HG02759 (cell line): ENCODE measurements around the gene OR10X1.

Experiments used
- ATAC-seq: cut with Tn5 transposase; IDR thresholded peaks from one replicate; pipeline ENCODE4 v1.9.1; 2021; ENCODE audit warnings: mild to moderate bottlenecking, moderate library complexity; ENCODE audit not compliant: unreplicated experiment

Gene OR10X1, protein sequence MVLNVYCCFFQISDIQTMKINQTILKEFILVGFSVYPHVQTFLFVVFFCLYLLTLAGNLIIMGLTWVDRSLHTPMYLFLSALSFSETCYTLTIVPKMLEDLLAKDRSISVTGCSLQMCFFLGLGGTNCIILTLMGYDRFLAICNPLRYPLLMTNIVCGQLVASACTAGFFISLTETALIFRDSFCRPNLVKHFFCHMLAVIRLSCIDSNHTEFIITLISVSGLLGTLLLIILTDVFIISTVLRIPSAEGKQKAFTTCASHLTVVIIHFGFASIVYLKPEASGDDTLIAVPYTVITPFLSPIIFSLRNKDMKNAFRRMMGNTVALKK

DNA sequence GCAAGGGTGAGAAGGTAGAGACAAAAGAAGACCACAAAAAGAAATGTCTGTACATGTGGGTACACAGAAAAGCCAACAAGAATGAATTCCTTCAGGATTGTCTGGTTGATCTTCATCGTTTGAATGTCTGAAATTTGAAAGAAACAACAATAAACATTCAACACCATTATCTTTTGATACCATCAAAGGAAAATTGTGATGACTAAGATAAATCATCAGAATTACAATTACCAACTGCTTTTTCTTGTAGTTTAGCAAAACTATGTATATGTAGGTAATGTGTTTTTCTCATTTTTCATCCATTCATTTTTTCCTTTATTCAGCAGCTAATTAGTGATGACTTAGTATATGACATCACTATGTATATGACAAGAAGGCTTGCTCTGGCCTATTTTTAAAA, at the start of gene OR10X1:
Gene OR10X1 (minus strand): TSS at position 167 of the 400 bp plus-strand sequence. CDS start 0 bp downstream, at position 167.
- no peak for ATAC-seq

DNA sequence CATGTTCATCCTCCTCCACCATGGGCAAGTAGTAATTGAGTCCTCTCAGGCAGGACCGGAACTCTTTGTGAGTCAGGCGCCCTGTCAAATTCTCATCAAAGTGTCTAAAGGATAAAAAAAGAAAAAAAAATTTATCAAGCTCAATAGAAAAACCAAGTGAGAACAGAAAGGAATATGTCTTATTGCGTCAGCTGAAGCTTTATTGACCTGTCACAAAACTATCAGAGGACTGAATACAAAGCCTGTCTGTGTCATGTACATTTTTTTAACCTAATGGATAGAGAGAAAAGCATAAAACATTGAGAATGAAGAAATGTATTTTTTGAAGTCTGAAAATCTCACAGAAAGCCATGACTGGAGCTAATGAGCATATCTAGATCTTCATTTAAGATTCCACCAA, 34.1 kb upstream of the OR10X1 start:
- ATAC-seq = no peak

DNA sequence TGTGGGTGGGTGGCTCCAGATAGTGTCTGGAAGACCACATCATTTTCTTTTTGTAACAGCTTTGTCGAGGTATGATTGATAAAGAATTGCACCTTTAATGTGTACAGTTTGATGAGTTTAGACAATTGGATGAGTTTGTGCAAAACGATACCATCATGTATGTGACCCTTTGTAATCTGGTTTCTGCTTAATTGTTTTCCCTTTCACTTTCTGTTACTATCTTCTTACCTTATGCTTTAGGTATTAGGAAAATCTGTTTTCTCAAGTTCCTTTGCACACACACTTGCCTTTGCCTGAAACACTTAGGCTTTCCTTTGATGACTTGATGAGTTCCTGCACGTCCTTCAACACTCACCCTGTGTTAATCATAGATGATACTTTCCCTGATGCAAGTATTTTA, 32.2 kb upstream of the OR10X1 start:
- no peak for ATAC-seq

DNA sequence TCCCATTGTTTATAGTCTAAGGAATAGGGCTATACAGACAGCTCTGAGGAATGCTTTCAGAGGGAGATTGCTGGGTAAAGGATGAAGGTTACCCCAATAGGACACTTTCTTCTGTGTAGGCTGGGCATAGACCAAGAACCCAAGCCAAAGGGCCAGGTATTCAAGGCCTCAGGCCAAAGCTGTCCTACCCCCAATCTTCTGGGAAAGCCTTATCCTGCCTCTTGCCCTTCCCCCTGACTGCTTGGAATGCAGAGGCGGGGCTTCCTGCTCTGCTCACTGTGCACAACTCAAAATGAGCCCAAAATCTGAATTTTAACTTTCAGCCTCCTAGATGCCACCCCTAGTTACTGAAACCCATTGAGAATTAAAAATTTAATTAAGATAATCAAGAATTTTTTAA, 27.6 kb upstream of the OR10X1 start:
- no peak for ATAC-seq

DNA sequence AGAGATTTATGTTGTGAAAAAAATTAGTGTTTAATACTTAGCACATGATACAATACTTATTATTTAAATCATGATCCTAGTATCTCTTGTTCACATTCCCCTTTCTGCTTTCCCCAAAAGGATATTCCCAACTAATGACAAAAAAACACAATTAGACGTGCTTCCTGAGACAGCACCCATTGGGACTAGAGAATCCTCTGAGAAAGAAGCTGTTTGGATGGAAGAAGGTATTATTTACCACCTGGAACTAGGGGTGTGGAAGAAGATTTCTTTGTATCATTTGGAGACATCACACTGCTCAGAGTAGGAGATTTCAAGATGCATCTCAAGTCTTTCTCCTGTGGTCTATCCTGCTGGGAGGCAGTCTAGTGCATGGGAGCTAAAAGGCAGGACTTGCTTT, 25.3 kb upstream of the OR10X1 start, which contains the start of gene OR10Z1:
Gene OR10Z1 (plus strand): TSS at position 301 of the 400 bp plus-strand sequence. CDS start 1,171 bp downstream, outside the sequence.
- no peak for ATAC-seq

DNA sequence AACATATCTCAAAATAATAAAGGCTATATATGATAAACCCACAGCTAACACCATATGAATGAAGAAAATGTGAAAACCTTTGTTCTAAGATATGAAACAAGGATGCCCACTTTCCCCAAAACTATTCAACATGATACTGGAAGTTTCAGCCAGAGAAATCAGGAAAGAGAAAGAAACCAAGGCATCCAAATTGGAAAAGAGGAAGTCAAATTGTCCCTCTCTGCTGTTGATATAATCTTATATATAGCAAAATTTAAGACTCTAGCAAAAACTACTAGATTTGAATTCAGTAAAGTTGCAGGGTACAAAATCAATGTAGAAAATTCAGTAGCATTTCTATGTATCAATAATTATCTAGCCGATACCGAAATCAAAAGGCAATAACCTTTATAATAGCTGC, 21.0 kb upstream of the OR10X1 start:
- no peak for ATAC-seq

DNA sequence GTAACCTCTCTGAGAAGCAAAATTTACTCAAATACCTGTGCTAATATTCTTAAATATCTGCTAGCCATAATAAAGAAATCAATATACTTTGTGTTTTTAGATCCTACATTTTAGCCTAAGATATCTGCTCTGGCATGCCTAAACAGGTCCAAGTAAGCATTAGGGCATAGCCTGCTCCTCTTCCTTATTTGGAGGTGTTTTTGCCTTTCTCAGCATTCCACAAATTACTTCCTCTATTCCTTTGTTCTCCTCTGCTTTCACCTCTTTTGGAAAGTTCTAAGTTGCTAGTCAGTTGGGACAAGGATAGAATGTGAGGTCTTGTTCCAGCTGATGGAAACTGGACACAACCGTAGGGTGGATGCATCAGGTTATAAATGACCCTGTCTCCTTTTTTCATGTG, 7.2 kb upstream of the OR10X1 start:
- ATAC-seq = no peak

DNA sequence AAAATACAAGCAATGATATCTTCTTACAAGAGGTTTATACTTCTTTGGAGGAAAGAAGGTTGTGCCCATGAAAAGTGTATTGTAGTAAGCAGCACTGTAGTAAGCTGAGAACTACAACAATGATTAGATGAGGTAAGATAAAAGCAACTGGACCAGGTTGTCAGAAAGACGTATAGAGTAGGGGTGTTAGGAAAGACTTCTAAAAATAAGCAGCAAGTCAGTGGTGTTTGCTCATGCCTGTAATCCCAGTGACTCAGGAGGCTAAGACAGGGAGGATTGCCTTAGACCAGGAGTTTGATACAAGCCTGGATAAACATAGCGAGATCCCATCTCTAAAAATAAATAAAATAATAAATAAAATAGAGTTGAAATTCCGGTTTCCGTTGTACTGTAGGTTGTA, 4.3 kb upstream of the OR10X1 start:
- no peak for ATAC-seq

DNA sequence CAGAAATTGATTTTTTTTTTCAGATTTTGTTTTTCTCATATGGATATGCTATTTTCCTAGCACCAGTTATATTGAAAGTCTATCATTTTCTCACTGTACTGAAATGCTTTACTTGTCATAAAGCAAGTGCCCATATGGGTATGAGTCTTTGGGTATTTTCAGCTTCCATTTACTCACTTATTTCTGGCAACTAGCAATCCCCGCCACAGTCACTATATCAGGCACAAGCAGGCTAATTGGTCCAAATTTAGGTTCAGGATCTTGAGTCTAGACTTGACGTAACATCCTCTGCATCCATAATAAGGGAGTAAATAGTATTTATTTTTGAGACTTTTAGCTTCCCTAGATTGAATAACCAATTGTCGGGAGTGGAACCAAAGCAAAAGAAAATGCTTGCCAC, 2.1 kb downstream of the OR10X1 start:
- no peak for ATAC-seq

DNA sequence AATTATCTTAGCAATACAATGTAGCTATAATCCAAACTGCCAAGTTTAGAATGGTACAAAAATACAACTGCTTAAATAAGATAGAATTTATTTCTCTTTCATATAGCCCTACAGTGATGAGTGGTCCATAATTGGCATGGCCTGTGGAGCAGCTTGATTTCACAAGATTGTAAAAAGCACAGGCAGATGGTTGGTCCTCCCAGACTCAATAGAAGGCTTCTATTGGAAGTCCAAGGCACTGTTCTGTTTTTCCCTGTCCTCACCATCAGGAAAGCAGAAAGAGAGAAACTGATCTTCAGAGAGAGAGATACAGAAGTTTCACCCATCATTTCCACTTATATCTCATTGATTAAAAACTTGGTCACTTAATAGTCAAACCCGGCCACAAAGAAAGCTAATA, 7.5 kb downstream of the OR10X1 start:
- ATAC-seq = no peak

DNA sequence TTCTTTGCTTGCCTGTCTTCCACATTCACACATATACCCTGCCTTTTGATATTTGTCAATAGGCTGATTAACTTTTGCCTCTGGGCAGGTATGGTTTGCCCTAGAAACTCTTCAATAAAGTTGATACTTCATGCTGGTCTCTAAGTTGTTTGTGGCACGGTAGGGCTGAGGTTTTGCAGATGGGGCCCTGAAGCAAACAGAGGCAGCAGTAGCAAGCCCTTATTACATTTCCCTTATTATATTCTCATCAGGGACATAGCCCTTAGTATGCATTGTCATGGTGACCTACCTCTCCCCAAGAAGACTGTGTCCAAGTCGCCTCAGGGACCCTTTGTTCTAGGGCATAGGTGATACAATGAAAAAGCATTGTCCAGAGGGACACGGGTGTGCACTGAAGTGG, 9.2 kb downstream of the OR10X1 start, which contains the start of gene OR6P1:
Gene OR6P1 (minus strand): TSS at position 101 of the 400 bp plus-strand sequence. CDS start 6,976 bp downstream, outside the sequence.
- ATAC-seq = no peak

DNA sequence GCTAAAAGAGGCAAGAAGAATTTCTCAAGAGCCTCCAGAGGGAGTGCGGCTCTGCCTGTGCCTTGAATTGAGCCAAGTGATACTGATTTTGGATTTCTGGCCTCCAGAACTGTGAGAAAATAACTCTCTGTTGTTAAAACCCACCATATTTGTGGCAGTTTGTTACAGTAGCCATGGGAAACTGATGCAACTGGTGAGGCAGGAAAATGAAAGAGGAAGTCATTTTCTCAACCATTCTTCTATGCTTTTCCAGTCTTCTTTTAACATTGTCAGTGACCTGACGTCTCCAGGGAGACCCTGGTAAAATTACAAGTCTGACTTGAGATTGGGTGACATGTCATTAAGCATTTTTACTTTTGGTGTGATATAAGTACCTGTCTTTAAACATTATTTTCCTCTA, 15.1 kb downstream of the OR10X1 start:
- ATAC-seq = no peak

DNA sequence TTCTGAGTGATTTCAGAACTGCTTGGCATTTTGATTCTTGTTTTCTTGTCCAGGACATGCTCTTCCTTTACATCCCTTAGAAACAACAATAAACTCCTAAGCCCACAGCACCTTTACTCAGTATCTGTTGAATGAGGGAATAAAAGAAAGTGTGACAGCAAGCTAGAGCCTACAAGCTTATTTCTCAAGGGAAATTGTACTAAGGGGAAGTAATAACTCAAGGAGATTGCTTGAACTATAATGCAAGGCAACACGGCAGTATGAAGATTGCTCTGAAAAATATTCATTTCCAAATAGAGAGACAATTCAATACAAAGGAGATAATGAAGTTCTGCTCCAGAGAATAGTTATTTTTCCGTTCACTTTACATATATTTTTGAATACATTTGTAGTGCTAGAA, 15.8 kb downstream of the OR10X1 start:
- no peak for ATAC-seq

DNA sequence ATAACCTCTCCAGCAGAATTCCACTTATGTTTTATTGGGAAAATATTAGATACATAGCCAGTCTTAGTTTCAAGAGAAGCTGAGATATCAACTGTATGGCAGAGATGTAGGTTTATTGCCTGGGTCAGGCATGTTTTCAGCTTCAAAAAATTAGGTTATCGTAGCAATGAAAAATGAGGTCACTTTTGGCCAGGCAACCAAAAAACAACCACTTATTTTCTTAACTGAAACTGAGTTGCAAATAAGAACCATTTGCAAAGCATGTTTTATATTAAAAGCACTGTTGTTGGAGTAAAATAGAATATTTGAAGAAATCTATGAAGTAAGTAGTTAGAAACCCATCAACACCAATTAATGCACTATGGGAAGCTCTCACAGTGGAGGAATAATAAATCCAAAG, 20.0 kb downstream of the OR10X1 start:
- no peak for ATAC-seq

DNA sequence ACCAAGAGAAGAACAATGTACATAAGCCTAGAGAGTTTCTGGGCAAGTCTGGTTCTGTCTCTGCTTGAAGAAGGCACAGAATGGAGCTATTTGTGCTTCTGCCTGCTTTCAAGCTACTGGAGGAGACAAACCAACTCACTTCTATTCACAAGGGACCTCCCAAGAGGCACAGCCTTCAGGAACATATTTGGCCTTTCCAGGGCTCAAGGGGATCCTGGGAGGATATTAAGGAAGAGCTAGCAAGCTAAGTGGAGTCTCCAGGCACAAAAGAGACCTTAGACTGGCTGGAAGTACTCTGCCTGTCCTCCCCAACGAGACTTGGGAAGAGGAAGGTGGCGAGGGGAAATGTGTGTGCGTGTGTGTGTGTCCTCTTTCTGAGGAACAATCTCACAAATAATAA, 25.3 kb downstream of the OR10X1 start, which contains the start of gene OR6Y1:
Gene OR6Y1 (minus strand): TSS at position 54 of the 400 bp plus-strand sequence. CDS start 6,300 bp downstream, outside the sequence.
- ATAC-seq = no peak

DNA sequence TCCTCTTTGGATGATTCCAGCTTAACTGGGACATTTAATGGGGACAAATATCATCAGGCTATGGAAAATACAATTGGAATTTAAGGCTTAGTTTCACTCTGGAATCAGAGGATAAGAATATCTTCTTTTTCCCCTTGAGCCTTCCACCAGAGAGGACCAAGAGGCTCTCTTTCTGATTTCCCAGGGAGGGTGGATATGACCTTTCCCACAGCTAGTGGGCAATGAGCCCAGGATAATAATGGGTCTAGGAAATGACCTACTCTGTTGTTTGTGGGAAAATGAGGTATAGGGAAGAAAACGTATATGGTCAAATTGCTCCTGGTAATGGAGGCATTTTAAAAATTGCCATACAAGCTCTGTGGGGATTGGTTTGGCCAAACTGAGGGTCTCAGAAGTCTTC, 27.4 kb downstream of the OR10X1 start:
- no peak for ATAC-seq

DNA sequence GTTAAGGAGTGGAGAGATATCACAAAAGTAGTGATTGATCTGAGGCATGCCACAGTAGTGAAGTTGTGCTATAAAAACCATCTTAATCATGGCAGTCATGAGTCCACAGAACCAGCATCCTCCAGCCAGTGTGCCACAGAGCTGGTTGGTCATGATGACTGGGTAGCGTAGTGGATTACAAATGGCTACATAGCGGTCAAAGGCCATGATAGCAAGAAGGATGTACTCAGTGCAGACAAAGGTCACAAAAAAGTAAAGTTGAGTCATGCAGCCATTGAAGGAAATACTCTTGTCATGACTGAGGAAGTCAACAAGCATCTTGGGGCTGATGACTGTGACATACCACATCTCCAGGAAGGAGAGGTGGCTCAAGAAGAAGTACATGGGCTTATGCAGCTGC, 32.2 kb downstream of the OR10X1 start:
- ATAC-seq = no peak

DNA sequence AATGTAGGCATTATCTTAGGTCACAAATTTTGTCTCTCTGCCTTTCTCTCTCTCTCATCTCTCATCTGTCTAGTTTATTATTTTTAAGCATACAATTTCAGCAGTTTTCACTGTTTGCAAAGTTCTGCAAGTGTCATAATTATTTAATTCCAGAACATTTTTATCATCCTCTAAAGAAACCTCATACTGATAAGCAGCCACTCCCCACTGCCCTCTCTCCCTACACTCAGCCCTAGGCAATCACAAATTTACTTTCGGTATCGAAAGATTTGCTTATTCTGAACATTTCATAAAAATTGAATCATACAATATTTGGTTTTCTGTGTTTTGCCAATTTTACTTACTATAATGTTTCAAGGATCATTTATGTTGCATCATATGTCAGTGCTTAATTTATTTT, 42.1 kb downstream of the OR10X1 start:
- ATAC-seq = no peak

DNA sequence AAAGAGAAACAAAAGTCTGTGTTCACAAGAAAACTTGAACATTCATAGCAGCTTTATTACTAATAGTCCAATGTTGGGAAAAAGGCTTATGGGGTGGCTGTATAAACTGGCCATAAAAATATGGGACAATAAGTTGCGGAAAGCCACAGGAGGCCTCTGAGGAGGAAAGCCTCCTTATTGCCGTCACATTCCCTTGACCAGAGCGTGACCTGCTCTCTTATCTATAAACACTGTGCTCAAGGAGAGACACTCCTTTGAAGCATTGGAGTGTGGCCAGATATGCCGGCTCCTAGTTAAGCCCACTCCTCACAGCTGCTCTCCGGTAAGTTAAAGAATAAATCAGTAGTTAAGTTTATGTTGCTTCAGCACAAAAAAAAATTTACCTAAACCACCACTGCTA, 45.2 kb downstream of the OR10X1 start:
- no peak for ATAC-seq
